HG02938 (cell line): Measurements from ENCODE around the gene KIRREL1.

Source experiments
- ATAC-seq: cut with Tn5 transposase; IDR thresholded peaks from one replicate; pipeline ENCODE4 v1.9.1; 2021; ENCODE audit warnings: mild to moderate bottlenecking, moderate library complexity; ENCODE audit not compliant: unreplicated experiment

The KIRREL1 gene

DNA sequence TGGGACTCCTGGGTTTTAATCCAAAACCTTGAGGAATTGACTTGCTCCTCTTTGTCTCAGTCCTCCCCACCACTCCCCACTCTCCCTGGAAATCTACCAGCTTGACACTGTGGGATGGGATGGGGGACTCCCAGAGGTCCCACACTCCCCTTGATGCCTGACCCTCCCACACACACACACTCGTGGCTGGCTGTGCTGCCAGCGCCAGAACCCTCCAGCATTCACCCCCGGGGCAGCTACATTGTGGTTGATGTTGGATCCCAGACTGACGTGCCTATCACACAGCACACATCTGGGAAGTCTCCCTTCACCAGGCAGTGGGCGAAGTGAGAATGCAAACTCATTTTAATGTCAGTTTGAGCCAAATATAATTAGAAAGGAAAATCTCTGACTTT, 10.0 kb downstream of the KIRREL1 start:
- no peak for ATAC-seq

DNA sequence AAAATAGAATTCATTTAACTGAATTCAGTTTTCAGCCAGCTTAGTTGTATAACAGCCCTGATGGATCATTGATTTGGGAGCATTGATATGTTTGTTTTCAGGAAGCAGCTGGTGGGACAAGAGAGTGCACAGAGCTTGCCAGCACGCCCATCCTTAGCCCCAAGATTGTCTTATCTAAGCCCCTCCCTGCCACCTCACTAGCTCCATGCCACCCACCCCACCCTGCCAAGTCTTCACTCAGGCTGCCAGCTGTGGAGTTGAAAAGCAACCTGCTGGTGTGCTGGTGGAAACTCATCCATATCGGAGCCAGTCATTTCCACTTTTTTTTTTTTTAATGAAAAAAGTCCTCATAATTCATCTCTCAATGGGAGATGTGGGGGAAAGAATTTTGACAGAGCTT, 11.8 kb downstream of the KIRREL1 start:
- ATAC-seq, result no peak

DNA sequence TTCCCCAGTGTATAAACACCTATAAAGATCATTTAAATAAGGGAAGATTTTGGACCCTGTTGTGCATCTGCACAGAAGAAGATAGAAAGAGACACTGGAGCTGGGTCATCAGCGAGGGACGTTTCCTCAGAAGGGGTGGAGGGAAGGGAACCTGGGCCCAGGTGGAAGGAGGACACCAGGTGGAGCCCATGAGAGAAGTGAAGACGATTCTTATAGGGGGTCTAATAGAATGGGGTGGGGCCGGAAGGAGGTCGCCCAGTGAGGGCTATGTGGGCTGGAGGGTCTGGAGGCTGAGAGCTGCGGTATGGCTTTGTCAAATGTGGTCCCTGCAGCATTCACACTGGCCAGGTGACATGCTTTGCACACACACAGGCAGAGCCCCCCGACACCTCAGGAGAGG, 13.7 kb downstream of the KIRREL1 start:
- ATAC-seq, result no peak

DNA sequence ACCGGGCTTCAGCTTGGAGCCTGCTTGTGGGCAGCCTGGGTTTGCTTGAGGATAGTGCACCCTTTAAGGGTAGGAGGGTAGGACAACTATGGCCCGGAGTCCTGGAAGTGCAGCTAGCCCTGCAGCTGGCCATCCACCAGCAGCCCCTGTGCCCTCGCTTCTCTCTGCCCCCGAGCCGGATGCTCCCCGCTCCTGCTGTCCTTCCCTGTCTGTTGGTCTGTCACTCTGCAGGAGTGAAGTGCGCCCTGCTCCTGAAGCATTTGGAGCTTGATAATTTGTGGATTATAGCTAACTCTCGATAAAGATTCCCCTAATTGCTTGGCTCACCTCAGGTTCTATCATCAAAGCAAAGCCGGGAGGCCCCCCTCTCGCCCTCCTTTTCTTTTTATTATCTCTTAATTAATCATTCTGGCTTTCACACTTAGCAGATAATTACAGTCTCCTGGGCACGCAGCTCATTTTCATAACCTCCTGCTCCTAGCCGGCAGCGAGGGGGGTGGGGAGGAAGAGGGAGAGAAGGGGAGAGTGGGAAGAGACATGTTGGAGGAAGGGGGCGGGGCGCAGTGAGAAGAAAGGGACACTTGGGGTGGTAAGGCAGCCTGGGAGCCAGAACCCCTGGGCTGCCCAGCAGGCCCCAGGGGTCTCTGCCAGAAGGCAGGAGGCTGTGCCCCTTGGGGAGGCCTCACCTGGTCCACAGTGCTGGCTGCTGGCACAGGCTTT, 14.4 kb downstream of the KIRREL1 start:
- no peak for ATAC-seq

DNA sequence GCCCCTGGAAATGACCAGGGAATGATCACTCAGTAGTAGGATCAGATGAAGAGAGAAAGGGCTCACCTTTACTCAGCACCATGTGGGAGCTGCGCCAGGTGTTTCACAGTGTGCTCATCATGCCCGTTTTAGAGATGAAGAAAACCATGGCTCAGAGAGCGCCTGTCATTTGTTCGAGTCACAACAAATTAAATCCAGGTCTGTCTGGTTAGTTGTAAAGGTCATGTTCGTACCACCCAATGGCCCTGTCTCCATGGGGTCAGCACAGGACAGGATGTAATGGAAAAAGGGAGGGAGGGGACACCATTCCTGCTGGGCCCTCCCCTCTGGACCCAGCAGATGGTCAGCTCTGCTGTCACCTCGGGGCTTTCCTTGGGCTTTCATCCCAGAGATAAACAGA, 15.2 kb downstream of the KIRREL1 start:
- ATAC-seq, result no peak

DNA sequence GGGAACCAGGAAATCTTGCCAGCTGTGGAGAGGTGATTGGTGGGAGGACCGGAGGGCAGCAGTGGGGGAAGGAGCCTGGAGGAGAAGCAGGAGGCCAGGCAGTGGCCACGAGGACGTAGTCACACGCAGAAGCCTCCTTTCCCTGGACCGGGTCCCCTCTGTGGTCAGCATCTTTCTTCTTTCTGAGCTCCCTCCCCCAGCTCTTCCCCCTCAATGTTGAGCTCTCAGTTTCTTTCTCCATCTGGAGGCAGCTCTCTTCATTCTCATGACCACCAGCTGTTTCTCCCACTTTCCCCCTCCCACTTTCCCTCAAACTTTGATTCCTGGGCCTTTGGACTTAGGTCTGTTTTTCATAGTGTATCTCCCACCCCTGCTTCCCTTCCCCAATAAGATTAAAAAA, 18.3 kb downstream of the KIRREL1 start:
- no peak for ATAC-seq

DNA sequence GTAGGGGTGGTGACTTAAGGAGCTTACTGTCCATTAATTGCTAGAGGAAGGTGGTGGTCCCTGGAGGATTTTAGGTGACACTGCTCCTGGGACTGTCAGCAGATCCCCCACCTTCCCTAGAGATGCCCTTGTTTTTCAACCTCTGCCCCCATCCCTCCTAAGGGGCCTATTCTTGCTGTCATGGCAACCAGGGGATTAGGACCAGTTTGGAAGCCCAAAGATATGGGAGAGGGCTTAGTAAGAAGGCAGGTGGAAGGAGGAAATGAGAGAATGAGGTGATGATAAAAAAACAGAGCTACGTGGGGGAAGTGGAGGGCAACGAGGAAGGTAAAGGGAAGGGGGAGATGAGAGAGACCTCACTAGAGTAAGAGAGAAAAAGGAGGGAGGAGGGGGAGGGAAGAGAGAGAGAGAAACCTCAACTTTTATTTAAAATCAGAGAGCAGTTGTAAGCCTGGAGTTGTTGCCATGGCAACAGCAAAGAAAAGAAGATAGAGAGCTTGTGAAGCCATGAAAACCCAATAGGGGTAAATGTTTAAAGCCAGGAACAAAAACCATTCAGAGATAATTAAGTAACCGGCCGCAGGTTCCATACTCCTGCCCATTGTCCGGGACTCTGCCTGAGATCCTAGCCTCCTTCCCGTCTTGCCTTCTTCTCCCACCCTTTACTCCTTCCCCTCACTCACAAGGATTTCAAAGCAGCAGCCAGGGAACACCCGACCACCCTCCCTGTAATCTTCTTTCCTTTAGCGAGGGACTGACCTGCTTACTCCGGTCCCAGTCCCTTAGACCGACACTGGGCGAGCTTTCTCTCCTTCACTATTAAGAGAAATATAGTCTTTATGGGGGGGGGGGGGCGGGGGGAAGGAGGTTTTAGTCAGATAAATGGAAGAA, 20.6 kb downstream of the KIRREL1 start:
- ATAC-seq, result no peak

DNA sequence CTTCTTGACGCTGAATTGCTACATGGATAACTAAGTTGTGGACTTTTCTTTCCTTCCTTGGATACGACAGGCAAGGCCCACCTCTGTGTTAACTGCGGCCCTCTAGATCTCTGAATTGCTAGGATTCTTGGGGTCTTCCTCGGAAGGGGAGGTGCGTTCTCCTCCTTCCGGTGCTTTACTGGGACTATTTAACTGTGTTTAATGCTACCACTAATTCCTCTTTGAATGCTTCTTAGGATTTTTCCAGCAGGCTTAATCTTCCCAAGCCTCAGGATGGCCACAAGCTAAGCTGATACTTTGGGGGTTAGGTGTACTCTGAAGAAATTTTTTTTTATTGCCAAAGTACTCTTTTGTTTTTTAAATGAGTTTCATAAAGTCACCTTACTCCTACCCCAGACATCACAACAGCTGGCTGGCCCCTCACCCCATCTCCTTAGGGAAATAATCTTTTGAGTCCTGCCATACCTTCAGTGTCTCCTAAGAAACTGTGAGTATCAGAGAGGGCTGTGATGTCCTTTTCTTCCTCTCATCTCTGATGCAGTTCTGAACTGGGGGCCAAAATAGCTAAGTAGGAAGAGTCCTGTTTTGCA, 21.4 kb downstream of the KIRREL1 start:
- ATAC-seq, result no peak

DNA sequence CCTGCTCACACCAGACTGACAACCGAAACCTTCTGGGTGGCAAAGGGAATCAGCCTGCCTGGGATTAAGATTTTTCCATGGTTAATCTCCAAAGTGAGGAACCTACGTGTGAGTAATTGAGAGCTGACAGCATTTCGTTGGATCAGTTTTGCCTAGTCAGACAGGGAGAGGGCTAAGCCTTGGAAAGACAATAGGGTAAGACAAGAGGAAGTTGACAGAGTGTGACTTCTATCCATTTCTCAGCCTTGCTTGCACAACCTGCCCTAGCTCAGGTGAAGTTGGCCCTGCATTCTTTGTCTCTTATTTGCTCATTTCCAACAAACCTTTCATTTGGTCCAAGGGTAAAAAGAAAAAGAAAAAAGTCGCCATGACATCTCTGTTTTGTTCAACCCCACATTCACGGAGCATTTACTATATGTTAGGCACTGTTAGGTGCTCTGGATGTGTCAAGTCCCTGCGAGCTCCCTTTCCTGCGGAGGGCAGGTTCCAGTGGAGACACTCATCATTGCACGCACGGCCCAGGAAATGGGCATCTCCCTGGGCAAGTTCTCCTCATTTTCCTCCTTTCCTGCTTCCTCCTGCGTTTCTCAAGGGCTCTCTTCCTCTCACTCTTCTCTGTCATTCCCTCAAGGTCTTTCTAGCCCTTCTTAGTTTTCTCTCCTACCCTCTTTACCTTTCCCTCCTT, 23.3 kb downstream of the KIRREL1 start:
- no peak for ATAC-seq

DNA sequence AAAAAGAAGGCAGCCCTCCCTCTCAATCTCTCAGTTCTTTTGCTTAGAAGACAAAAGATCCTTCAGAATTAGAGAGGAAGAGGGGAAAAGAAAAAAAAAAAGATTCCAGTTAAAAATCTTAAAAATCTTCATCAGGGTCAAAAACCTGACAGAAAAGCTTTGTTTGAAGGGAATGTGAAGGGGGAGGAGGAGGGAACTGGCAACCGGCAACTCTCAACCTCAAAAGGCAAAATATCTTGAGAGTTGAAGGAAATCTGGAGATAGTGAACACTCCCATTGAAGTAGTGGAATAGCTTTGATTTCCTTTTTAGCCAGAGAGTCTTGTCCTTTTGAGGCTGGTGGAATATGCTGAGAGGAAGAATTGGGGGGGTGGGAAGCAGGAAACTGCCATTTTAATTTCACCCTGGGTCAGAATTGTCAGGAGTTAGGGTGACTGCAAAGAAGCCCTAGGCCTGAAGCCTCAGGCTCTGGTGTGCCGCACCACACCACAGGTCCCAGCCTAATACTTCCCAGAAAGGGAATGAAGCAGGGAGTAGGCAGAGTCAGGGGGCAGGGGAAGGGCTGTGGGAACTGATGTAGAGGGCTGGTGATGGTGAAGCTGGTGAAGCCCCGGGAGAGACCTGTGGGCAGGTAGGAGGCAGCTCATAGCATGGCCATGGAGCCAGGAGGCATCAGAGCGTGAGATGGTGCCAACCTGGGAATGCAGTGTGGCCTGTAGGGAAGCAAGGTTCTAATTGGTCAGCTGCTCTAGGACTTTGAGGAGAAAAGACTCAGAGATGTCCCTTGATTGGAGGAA, 24.6 kb downstream of the KIRREL1 start:
- ATAC-seq, result no peak

DNA sequence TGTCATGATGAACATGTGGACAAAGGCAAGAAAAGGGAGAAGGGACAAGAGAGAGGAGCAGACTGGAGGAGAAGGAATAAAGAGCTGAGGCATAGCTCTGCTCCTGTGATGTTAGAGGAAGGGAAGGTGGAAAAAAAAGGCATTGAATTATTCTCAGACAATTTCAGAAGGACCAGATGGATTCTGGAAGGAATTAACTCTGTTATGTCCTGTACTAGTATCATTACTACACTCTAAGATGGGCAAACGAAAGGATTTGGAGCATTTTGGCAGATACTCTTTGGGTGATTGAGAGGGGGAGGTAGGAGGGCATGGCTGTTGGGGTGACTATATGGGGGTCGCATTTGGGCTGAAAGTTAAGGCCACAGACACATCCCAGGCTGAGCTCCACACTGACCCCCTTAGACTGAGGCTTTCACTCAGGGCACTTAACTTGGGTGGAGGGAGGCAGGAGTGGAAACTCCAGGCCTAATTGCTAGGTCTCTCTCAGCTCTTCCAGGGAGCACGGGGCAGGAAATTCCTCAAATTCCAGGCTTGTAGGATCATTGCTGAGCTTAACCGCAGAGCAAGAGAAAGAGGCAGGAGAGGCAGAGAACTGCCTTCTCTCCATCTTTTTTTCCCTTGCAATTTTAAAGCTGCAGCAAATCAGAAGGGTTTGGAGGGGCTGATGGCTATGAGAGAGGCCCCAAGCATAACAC, 25.9 kb downstream of the KIRREL1 start:
- no peak for ATAC-seq

DNA sequence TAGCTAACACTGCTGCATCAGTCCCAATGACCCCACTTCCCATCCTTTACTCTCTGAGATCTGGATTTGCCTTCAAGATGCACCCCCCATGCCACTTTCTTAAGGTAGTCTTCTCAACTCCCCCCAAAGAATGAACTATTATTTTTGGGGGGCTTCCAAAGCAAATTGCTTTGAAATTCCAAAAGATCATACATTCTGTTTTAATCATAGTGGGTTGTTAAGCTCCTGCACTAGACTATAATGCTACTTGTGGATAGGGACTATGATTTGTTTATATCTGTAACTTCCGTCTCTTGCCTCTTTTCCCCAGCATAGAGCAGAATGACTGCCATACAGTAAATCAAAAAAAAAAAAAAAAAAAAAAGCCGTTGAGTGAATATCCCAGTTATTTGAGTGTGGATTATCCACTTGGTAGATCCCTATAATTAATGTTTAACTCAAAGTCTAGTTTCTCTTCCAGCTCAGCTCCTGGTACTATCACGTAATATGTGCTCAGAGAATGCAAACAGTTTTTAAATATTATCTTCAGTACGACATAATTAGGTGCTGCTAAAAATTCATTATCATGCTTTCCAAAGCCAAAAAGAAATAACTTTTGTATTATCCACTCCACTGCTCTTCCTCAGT, 26.9 kb downstream of the KIRREL1 start:
- no peak for ATAC-seq

DNA sequence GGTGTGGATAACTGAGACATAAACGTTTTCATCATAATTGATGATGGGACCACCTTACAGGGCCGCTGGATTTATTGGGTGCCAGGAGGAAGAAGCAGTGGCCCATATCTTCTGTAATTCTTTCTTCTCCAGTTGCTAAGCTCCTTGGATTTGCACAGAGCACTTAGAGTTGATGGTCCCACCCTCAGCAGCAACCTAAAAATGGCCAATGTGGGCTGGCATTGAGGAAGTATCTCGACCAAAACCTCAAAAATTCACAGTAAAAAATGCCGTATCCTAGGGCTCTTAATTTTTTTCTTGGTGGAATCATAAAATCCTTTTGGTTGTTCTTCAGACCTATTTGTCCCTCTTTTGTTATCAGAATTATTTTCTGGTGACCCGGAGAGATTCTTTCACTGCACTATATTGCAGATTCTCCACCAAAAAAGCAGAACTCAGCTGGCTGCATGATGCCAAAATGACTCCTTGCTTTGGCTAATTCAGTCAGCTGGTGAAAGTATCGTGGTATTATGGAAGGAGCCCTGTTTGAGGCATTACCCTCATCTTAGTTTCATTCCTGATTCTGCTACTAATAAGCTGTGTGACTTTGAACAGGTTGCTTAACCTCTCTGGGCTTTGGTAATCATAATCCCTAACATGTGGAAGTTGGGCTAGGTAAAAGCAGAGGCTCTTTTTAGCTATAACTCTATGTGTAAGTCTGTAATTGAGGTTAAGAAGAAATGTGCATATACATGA, 27.6 kb downstream of the KIRREL1 start:
- no peak for ATAC-seq

DNA sequence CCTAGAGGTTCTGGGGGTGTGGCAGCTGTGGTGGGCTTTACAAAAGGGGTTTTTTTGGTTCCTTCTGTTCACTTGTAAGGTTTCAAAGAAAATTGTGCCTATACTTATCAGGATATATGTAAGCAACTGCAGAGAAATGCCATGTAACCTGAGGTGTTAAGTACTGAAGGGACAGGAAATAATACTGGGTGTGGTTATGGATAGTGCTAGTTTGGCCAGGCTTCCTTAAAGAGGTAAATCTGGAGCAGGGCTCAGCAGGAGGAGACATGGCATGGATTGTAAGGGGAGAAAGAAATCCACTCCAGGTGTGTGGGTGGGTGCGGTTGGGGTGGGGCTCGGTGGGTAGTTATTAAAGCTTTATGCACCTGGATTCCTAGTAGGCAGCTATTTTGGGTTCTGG, 28.3 kb downstream of the KIRREL1 start:
- ATAC-seq, result no peak

DNA sequence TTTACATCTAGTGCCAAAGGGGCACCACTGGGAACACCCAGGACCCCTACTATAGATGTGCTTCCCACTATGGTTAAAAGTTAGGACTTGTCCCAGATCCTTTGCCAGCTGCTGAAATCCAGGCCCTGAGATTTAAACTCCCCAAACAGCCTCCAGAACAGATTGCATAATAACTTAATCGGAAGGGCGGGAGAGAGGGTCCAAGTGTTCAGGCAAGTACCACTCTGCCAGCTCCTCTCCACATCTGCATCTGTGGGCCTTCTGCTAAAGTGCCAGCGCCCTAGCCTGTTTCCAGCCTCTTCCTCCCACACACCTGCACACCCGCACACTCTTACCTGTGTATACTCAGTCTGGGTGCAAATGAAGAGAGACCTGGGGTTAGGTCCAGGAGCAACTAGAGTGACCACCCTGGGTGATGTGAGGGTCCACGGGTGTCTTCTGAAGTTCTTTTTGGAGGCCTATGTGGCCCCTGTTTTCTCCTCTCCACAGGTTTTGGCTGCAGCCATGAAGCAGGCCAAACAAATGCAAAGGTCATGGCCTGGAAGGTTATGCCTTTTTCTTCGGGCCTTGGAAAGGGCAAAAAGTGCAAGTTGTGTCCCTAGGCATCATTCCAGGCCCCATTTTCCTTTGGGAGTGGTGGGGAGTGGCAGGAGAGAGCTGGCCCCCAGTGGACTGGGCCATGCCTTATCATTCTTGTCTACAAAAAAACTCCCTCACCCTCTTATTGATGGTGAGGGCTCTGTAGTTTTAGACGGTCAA, 29.3 kb downstream of the KIRREL1 start:
- ATAC-seq, result no peak

DNA sequence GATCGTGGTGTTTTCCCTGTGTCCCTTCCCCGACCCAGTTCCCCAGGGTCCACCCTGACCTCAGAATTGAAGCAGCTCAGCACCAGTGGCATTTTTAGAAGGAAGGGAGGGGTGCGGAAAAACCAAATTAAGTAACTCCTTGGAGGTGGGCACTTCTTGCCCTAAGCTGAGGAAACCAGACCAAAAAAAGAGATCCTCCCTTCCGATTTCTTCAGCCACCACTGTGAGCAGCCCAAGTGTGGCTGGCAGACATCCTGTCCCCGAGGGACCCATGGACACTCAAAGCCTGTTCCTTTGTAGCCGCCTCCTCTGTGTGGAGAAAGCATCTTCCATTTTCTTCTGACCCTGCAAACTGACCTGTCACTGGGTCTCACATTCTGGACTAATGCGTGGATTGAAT, 31.3 kb downstream of the KIRREL1 start:
- no peak for ATAC-seq

DNA sequence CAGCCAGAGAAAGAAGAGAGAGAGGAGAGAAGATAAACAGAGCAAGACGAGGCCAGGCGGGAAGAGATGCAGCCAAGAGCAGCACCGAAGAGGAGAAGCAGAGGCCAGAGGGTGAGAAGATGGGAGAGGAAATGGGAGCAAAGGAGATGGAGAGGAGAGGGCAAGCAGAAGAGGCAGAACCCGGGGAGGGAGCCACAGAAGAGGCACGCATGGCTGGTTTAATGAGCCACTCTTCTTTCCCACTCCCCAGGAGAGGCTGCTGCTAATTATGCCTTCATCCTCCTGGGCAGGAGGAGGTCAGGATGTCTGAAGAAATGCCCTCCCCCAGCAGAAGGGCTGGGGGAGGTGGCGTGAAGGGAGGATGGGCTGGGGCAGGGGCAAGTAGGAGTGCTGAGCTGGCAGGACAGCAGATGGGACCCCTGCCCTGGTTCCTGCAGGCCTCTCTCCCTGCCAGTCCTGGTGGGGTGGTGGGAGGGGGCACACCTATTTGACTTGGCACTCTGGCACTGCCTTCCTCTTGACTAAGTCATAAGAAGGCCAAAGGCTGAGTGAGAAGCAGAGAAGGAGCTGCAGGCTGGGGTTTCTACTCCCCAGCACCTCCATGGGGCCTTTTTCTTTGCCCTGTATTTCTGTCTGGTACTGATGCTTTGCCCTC, 32.3 kb downstream of the KIRREL1 start:
- ATAC-seq, result no peak

DNA sequence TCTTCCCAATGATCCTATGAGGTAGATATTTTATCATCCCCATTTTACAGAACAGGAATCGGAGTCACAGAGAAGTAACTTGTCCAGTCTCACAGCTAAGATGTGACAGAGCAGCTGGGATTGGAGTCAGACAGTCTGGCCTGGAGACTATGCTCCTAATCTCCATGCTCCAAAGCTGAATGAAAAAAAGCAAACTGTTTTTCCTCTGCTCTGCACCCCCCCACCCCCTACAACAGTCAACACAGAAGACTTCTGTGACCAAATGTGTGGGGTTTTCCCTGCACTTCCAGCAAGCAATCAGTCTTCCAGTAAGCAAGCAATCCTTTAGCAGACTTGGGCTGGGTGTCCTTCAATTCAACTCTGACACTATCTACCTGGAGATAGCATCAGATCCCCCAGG, 33.2 kb downstream of the KIRREL1 start:
- ATAC-seq, result no peak
